OCI-LY7 (cell line): ENCODE data around the gene ANKRD49.

ENCODE experiments used
- CTCF ChIP-seq: fragments of 200-600 bp; sonication (generic); conservative IDR thresholded peaks from 2 replicates; pipeline ENCODE4 v1.5.1; 2014; ENCODE audit warnings: mild to moderate bottlenecking, antibody characterized with exemption, low read length, moderate library complexity, mixed read lengths
- EZH2phosphoT487 ChIP-seq: fragments of 200-600 bp; sonication (generic); IDR thresholded peaks from 2 replicates; pipeline ENCODE4 v1.6.1; 2018; ENCODE audit warnings: low read depth, borderline replicate concordance, mild to moderate bottlenecking, mixed run types, antibody characterized with exemption, low read length, moderate library complexity, mixed read lengths

DNA sequence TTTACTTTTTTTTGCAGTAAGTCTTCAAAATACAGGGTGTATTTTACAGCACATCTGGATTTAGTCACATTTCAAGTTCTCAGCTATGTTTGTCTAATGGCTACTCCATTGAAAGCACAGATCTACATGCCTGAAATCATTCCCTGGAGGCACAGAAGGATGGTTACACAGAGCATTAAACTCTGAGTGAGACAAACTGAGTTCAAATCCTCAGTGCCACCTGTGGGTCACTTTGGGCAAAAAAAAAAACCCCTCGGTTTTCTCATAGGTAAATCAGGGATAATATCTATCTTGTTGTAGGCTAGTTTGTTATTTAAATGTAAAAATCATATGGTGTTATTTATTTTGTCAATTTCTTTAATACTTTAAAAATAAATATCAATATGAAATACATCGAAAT lies 7.7 kb downstream of the ANKRD49 start:
- TF ChIP-seq CTCF (0 out of 2 replicates have a peak, but pooled peaks have one; percentile 23), EZH2phosphoT487 (no peak)
